Endodermal cell (in vitro differentiated cells): ENCODE data around the gene OR10V1. TPM values are rescaled to one million over a fixed set of nuclear protein-coding genes. Genes with fewer than 3 reads are reported as not detected.

ENCODE experiments used
- DNase-seq: peaks from one replicate; pipeline ENCODE4 v3.0.0-alpha.2; 2017
- H3K27ac ChIP-seq: 2 replicates; pipeline ENCODE4 v1.5.1; 2013; ENCODE audit warnings: mild to moderate bottlenecking, low read depth, low read length, moderate library complexity
- H3K27me3 ChIP-seq: 2 replicates; pipeline ENCODE4 v1.6.1; 2013; ENCODE audit warnings: mild to moderate bottlenecking, low read length, moderate library complexity; ENCODE audit not compliant: insufficient read depth, control insufficient read depth, poor library complexity, severe bottlenecking
- H3K36me3 ChIP-seq: 2 replicates; pipeline ENCODE4 v1.7.0; 2013; ENCODE audit warnings: mild to moderate bottlenecking, low read length, moderate library complexity; ENCODE audit not compliant: control insufficient read depth, insufficient read depth
- H3K4me1 ChIP-seq: one replicate; pipeline ENCODE4 v1.7.0; 2013; ENCODE audit warnings: low read length; ENCODE audit not compliant: control insufficient read depth, insufficient read depth
- H3K4me3 ChIP-seq: 2 replicates; pipeline ENCODE4 v1.5.1; 2013; ENCODE audit warnings: mild to moderate bottlenecking, low read length, moderate library complexity
- H3K9ac ChIP-seq: 2 replicates; pipeline ENCODE4 v1.6.1; 2013; ENCODE audit warnings: mild to moderate bottlenecking, low read length, moderate library complexity; ENCODE audit not compliant: poor library complexity, severe bottlenecking; ENCODE audit errors: extremely low read depth
- H3K9me3 ChIP-seq: 2 replicates; pipeline ENCODE4 v1.6.1; 2013; ENCODE audit warnings: mild to moderate bottlenecking, low read length, moderate library complexity; ENCODE audit not compliant: control insufficient read depth
- H3K27ac Mint-ChIP-seq: 2 replicates; pipeline ENCODE4 v1.8.0; 2020; ENCODE audit warnings: mixed read lengths
- H3K27me3 Mint-ChIP-seq: 2 replicates; pipeline ENCODE4 v1.8.0; 2021; ENCODE audit warnings: mild to moderate bottlenecking, mixed read lengths; ENCODE audit not compliant: insufficient read depth
- H3K36me3 Mint-ChIP-seq: 2 replicates; pipeline ENCODE4 v1.8.0; 2020; ENCODE audit warnings: low read depth, mixed read lengths
- H3K4me1 Mint-ChIP-seq: 2 replicates; pipeline ENCODE4 v1.8.0; 2020; ENCODE audit warnings: mixed read lengths
- H3K4me3 Mint-ChIP-seq: 2 replicates; pipeline ENCODE4 v1.8.0; 2020; ENCODE audit warnings: mild to moderate bottlenecking, moderate library complexity, mixed read lengths
- H3K9me3 Mint-ChIP-seq: 2 replicates; pipeline ENCODE4 v1.8.0; 2020; ENCODE audit warnings: mild to moderate bottlenecking, mixed read lengths
- CTCF ChIP-seq: fragments of 200-600 bp; sonication (generic); conservative IDR thresholded peaks from 2 replicates; pipeline ENCODE4 v1.5.0; 2021; ENCODE audit warnings: antibody characterized with exemption, mild to moderate bottlenecking
- WGBS, 2 experiments: methylation state at CpG; one replicate each; pipeline versions ENCODE4 v1.1.5 to v1.1.7; 2013; ENCODE audit warnings: missing lambda C conversion rate in 2 of 2, mixed read lengths in 1 of 2; ENCODE audit not compliant: insufficient coverage in 1 of 2, insufficient read length in 1 of 2; 5-methylcytosine and 5-hydroxymethylcytosine counted together
- total RNA-seq, 2 donors: library from RNA; stranded (reverse); fragmentation: NEBNext Ultra II Directional in 1 of 2; extraction: Animal tissue kit (Norgen Biotek cat#: 25700) in 1 of 2; gene quantifications; 2 replicates in 1 of 2; 3 replicates in 1 of 2; pipeline ENCODE4 v1.2.1, GENCODE V29; 2021

The OR10V1 gene
- total RNA-seq, 2 donors from 2014 or later: not detected

- no peaks in the 10 kb centered on the region for H3K36me3 ChIP-seq
- H3K27ac ChIP-seq: no peak overlapping the region
- Mint-ChIP-seq H3K27me3 (peaks cover 6% of the 10 kb centered on the region), H3K36me3 (no peaks in the 10 kb centered on the region), H3K4me3 (peak overlapping the region; percentile 24), H3K9me3 (peaks cover 19% of the 10 kb centered on the region), H3K27ac (peak overlapping the region; percentile 86), H3K4me1 (peaks cover 20% of the 10 kb centered on the region)
- peak; percentile 93 for DNase-seq
- H3K4me1 ChIP-seq: no peaks in the 10 kb centered on the region
- peak overlapping the region; percentile 67 for H3K4me3 ChIP-seq
- peaks cover 47% of the 10 kb centered on the region for H3K9me3 ChIP-seq
- no peak overlapping the region for H3K9ac ChIP-seq
- WGBS, 2 experiments: 58% methylated on average over 1 of the region's 1 CpG; no CpG with 5 or more reads in 1 of the 2 experiments
- TF ChIP-seq CTCF: peak; percentile 91
- peaks cover 1% of the 10 kb centered on the region for H3K27me3 ChIP-seq
These were observed 33.1 kb downstream of the OR10V1 start for GRCh38 chr11:59680287-59681154.

- no peak for TF ChIP-seq CTCF
- Histone ChIP-seq H3K9me3 (peaks cover 38% of the 10 kb centered on the region), H3K27me3 (no peaks in the 10 kb centered on the region), H3K9ac (no peak overlapping the region), H3K36me3 (no peaks in the 10 kb centered on the region), H3K4me1 (no peaks in the 10 kb centered on the region), H3K27ac (no peak overlapping the region), H3K4me3 (no peak overlapping the region)
- Mint-ChIP-seq H3K4me3 (no peak overlapping the region), H3K36me3 (no peaks in the 10 kb centered on the region), H3K27me3 (peaks cover 1% of the 10 kb centered on the region), H3K27ac (no peak overlapping the region), H3K9me3 (peaks cover 19% of the 10 kb centered on the region), H3K4me1 (peaks cover 25% of the 10 kb centered on the region)
- no peak for DNase-seq
These were observed 34.3 kb downstream of the OR10V1 start for GRCh38 chr11:59679347-59679746.

- peaks cover 25% of the 10 kb centered on the region for H3K4me1 Mint-ChIP-seq
- no peak for DNase-seq
- no peak overlapping the region for H3K27ac ChIP-seq
- no peak overlapping the region for H3K27ac Mint-ChIP-seq
- H3K9me3 Mint-ChIP-seq: peaks cover 17% of the 10 kb centered on the region
- H3K4me3 ChIP-seq: peak overlapping the region; percentile 54
- 93% methylated on average over 3 of the region's 3 CpGs; no CpG with 5 or more reads in 1 of the 2 experiments for WGBS, 2 experiments
- no peak for TF ChIP-seq CTCF
- no peaks in the 10 kb centered on the region for H3K36me3 Mint-ChIP-seq
- H3K27me3 ChIP-seq: no peaks in the 10 kb centered on the region
- no peak overlapping the region for H3K4me3 Mint-ChIP-seq
- H3K4me1 ChIP-seq: no peaks in the 10 kb centered on the region
- H3K27me3 Mint-ChIP-seq: no peaks in the 10 kb centered on the region
- H3K36me3 ChIP-seq: no peaks in the 10 kb centered on the region
- no peak overlapping the region for H3K9ac ChIP-seq
- peaks cover 33% of the 10 kb centered on the region for H3K9me3 ChIP-seq
These were observed 34.9 kb downstream of the OR10V1 start for GRCh38 chr11:59678813-59679165.
